Esophagus squamous epithelium (tissue), 4 donors: ENCODE results near the gene HOXA7.

ENCODE experiments used
- CTCF ChIP-seq, 6 experiments: fragments of 450-650 bp in 4 of 6; fragments of 200-600 bp in 2 of 6; sonication (generic) in 2 of 6; IDR thresholded peaks; one replicate each; pipeline ENCODE4 v1.5.1; 2016 to 2019; ENCODE audit warnings: antibody characterized with exemption in 6 of 6, mild to moderate bottlenecking in 4 of 6, moderate library complexity in 4 of 6
- POLR2A ChIP-seq, 4 donors: fragments of 450-650 bp; IDR thresholded peaks; one replicate each; pipeline ENCODE4 v1.6.1; 2017; ENCODE audit warnings: antibody characterized with exemption in 4 of 4, mild to moderate bottlenecking in 4 of 4, moderate library complexity in 3 of 4

GRCh38 chr7:27137640-27138315 lies 18.7 kb downstream of the HOXA7 start:
- TF ChIP-seq CTCF (IDR thresholded peaks at IDR 0.05) (no peak), POLR2A (IDR thresholded peaks at IDR 0.05) (no peak)
